ENCODE measurements around the gene CACNA1D.
"Not testable (repeated sequence)": the region's sequence is repeated elsewhere in the genome, so short reads cannot be mapped to it uniquely, and the experiment has no call there.

The CACNA1D gene

DNA sequence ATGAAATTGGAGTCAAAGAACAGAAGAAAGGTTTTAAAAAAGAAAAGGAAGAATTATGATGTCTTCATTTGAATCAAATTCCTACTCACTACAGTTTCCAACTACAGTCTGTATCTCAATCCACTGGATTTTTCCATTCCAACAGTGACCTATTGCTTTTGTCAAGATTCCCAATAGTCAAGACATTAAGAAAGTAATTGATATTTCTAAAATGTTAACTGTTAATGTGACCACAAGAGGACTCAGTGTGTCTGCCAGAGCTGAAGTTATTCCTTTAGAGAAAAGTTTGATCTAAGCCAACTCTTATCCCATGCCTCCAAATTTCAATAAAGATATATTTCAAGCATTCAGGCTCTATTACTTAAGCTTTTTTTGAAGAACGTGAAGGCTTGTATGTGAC lies 163.2 kb downstream of the CACNA1D start:
- no peak for DNase-seq (ENCODE audit: low read depth in 2 of 2)

GRCh38 chr3:53658613-53659193 lies 164.3 kb downstream of the CACNA1D start:
- no peak for DNase-seq (ENCODE audit: low read depth in 2 of 2)

DNA sequence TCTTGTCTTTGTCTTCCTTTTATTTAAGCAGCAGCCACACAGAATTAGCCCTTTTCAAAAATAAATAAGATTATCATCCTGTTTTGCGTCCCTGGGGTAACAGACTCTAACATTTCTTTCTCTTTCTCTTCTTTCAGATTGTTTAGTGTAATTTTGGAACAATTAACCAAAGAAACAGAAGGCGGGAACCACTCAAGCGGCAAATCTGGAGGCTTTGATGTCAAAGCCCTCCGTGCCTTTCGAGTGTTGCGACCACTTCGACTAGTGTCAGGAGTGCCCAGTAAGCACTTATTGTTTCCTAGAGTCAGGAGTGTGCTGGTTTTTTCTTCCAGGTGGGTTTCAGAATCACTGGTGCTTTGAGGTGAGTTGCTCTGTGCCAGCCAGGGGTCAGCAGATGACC lies 165.6 kb downstream of the CACNA1D start:
- no peak for DNase-seq (ENCODE audit: low read depth in 2 of 2)

DNA sequence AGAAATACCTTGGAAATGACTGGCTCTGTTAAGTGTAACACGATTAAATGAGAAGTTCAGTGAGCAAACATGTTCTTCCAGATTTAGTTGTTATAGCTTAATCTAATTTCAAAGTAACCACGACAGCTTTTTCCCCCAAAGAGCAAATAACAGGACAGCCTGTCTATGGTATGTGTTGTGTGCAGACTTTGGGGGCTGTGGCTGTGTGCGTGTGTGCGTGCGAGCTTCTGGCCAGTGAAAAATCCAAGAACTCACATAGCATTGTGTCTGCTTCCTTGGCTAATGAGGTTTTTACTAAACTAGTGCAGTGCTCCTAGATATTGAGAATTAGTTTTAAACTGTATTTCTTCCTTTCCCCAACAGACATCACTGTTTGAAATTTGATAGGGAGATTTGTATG lies 167.1 kb downstream of the CACNA1D start:
- DNase-seq (ENCODE audit: low read depth in 2 of 2), result no peak

GRCh38 chr3:53664812-53665211 lies 170.4 kb downstream of the CACNA1D start:
- DNase-seq (ENCODE audit: low read depth in 2 of 2), result not testable (repeated sequence)

- no peak for DNase-seq (ENCODE audit: low read depth in 2 of 2)
These were observed 171.4 kb downstream of the CACNA1D start for GRCh38 chr3:53665608-53666425.

- DNase-seq (ENCODE audit: low read depth in 2 of 2), result no peak
These were observed 174.5 kb downstream of the CACNA1D start for GRCh38 chr3:53668872-53669271.

DNA sequence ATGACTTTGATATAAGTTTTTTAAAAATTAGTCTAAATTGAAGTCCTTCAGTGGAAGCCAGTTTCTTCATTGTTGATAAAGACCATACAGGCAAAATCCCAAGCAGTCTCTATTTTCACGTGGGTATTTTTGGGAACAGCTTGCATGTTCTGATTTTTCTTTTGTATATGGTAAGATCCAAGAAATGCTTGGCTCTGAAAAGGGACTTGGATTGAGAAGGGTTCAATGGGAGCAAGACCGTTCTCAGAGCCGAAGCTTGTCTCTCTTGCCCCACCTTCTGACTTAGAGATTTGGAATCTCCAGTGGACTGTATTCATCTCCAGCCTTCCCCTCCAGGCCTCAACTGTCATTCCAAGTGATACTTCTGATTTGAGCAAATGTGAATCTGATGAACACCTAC lies 176.3 kb downstream of the CACNA1D start:
- DNase-seq (ENCODE audit: low read depth in 2 of 2), result no peak

- no peak for DNase-seq (ENCODE audit: low read depth in 2 of 2)
These were observed 177.0 kb downstream of the CACNA1D start for GRCh38 chr3:53671192-53671960.

- no peak for DNase-seq (ENCODE audit: low read depth in 2 of 2)
These were observed 177.5 kb downstream of the CACNA1D start for GRCh38 chr3:53671961-53672299.

- DNase-seq (ENCODE audit: low read depth in 2 of 2), result no peak
These were observed 178.6 kb downstream of the CACNA1D start for GRCh38 chr3:53672981-53673380.

GRCh38 chr3:53673722-53674350 lies 179.4 kb downstream of the CACNA1D start:
- DNase-seq (ENCODE audit: low read depth in 2 of 2), result no peak

DNA sequence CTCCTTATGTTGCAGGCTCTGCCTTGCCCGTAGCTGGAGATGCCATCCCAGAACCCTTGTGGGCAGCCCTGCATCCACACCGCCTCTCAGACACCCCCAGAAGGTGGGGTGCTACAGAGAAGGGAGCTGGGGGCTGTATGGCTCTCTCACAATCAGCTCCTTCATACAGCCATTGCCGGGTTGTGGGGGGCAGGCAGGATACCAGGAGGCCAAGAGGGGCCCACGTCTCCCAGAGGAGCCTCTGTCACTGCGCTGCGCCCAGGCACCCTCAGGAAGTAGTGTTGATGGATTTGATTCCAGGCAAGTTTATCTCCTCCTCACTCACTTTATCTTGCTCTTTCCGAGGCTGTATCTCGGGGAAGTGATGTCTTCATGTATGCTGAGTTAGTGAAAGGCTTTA lies 180.2 kb downstream of the CACNA1D start:
- DNase-seq (ENCODE audit: low read depth in 2 of 2), result no peak

- DNase-seq (ENCODE audit: low read depth in 2 of 2), result no peak
These were observed 180.7 kb downstream of the CACNA1D start for GRCh38 chr3:53675022-53675697.

DNA sequence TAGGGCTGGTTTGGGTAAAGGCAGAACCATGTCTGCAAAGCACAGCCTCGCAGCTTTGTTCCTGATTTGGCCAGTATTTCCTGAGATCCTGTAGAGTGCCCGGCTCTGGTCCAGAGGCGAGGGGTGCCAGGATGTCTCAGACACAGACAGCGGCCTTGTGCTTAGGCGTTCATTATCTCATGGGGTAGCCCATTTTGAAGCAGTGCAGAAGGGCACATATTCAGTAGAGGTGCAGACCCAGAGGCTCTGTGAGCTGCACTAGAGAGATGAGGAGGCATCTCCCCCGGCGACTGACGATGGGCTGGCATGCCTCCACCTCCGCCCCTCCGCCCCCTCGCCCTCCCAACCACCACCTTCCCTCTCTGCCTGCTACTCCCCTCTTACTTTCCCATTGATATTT lies 181.5 kb downstream of the CACNA1D start:
- no peak for DNase-seq (ENCODE audit: low read depth in 2 of 2)

DNA sequence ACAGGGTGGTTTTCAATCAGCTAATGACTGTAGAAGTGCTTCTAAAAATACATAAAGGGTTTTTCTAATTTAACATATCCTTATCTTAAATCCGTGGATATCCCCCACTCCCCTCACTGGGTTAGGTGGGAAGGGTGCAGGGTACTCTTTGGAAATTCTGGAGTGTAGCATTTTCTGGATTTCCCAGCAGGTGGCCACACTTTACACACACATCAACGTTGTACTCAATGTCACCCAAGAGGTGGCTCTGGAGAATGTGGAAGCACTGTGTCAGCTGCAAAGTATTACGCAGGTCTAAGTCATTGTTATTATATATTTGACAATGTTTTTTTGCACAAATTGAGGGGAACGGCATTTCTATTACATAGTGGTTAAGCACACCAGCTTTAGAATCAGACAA lies 183.0 kb downstream of the CACNA1D start:
- DNase-seq (ENCODE audit: low read depth in 2 of 2), result no peak

DNA sequence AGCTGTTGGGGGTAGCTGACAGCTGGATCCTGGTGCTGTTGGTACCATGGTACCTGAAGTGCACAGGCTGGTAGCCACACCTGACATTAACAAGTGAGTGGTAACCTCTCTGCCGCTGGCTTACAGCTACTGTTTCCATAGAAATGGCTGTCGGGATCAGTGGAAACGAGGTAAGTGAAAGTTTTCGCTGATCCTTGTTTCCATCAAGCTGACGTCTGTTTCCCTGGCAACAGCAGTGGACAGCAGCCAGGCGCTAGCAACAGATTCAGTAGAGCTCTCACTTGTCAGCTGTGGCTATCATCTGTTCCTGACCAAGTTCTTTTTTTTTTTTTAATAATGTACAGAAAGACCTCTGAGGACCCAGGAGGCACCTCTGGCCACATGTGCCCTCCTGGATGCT lies 185.6 kb downstream of the CACNA1D start:
- no peak for DNase-seq (ENCODE audit: low read depth in 2 of 2)

DNA sequence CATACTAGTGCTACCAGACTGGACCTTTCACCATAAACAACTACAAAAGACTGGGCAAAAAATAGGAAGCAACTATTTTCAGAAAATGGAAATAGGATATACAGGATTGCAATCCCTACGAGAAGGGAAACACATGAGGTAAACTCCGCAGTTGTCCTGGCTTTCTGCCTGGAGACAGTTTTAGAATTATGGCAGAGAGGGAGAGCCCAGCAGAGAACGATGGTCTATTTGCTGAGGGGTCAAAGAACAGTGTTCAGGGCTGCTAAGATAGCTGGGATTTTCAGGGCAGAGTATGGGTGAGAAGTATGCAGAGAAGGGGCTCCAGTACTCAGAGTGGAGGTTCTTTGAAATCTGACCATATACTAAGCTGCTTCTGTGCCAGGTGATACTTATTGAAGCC lies 188.4 kb downstream of the CACNA1D start:
- no peak for DNase-seq (ENCODE audit: low read depth in 2 of 2)

DNA sequence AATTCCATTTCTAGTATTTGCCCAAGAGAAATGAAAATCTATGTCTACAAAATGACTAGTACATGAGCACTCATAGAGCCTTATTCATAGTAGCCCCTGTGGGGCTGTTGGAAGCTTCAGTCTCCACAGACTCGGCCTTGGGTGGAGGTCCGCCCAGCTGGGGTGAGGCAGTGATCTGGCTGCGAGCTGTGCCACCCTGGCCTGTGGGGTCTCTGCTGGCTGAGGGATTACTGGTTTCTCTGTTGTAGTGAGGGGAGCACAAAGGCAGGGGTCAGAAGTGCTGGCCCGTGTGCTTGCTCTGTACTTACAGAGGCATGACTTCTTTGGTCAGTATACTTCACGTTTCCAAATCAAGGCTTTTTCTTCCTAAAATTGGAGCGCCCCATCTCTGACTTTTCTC lies 193.7 kb downstream of the CACNA1D start:
- no peak for DNase-seq (ENCODE audit: low read depth in 2 of 2)

DNA sequence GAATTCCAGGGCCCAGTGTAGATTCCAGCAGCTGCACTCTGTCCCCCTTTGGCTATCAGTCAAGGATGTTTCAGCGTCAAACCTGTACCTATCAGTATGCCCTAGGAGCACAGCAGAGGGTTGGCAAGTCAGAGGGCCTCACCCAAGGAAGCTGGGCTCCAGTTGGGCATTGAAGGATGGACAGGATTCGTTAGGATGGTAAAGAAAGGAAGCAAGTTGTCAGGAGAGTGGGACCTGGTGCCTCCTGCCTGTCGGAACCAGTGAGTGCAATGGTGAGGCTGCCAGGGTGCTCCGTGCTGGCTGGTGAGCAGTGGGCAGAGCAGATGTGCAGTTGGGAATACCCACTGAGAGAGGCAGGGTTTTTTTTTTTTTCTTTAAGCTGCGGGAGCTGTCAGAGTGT lies 194.6 kb downstream of the CACNA1D start:
- no peak for DNase-seq (ENCODE audit: low read depth in 2 of 2)

- DNase-seq (ENCODE audit: low read depth in 2 of 2), result no peak
These were observed 195.3 kb downstream of the CACNA1D start for GRCh38 chr3:53689681-53690080.

GRCh38 chr3:53690521-53690920 lies 196.1 kb downstream of the CACNA1D start:
- DNase-seq (ENCODE audit: low read depth in 2 of 2), result no peak

Measured in stimulated activated CD8-positive, alpha-beta memory T cell treated with anti-CD3 and anti-CD28 coated beads, Interleukin-2, amount 100 ng/mL, for 48 hours (primary cell).